ENCODE results near the gene PPCDC. TPM values are rescaled to one million over a fixed set of nuclear protein-coding genes. Genes with fewer than 3 reads are reported as not detected.

PPCDC gene
- total and polyA plus RNA-seq, 2 of the 4 experiments (the other 2 are of a cell fraction), result 13.3 to 16.3 TPM

GRCh38 chr15:75056036-75056435 is 32.6 kb downstream of the PPCDC start:
- Histone ChIP-seq H2BK5ac (ENCODE audit: low read depth, low read length, poor library complexity, severe bottlenecking) (no peak overlapping the region), H4K91ac (ENCODE audit: insufficient read depth, low read depth, low read length) (no peak overlapping the region), H3K79me1 (ENCODE audit: low read depth in 1 of 2, low read length in 2 of 2) (no peaks in the 10 kb centered on the region; a peak in 1 of 4 replicates), H3K4me2 (ENCODE audit: low read depth, low read length) (no peak overlapping the region), H3K9ac (ENCODE audit: low read depth, low read length) (no peak overlapping the region), H2AK9ac (replicated peaks; ENCODE audit: low read depth, low read length, poor library complexity) (no peak overlapping the region), H2AFZ (replicated peaks; ENCODE audit: low read length, poor library complexity) (no peak overlapping the region), H2BK120ac (ENCODE audit: low read depth, low read length) (no peak overlapping the region), H4K8ac (ENCODE audit: low read depth in 2 of 2, low read length in 2 of 2) (no peak overlapping the region), H4K5ac (ENCODE audit: low read depth, low read length) (no peak overlapping the region), H3K23ac (ENCODE audit: low read depth, low read length) (no peak overlapping the region), H3K36me3 (ENCODE audit: control insufficient read depth, insufficient read depth, low read length) (no peaks in the 10 kb centered on the region), H3K18ac (ENCODE audit: low read depth, low read length) (no peak overlapping the region), H3K9me3 (ENCODE audit: control insufficient read depth, insufficient read depth, low read length) (no peaks in the 10 kb centered on the region), H2BK20ac (ENCODE audit: low read depth, low read length) (no peak overlapping the region), H2AK5ac (ENCODE audit: low read depth, low read length) (no peak overlapping the region), H3K27me3 (ENCODE audit: control insufficient read depth, insufficient read depth, low read length) (no peaks in the 10 kb centered on the region), H3K9me1 (ENCODE audit: insufficient read depth, low read length) (no peaks in the 10 kb centered on the region; the same call in 1 of the 2 replicates), H3K4me3 (ENCODE audit: insufficient read depth, low read depth, low read length) (no peak overlapping the region), H3K14ac (replicated peaks; ENCODE audit: low read depth, low read length) (no peak overlapping the region), H3K4ac (ENCODE audit: low read depth, low read length) (no peak overlapping the region), H2BK15ac (ENCODE audit: low read depth, low read length) (no peak overlapping the region), H3K56ac (ENCODE audit: extremely low read depth, insufficient read depth, low read length) (no peak overlapping the region), H3K4me1 (ENCODE audit: control insufficient read depth, insufficient read depth, low read length) (no peaks in the 10 kb centered on the region; the same call in 1 of the 2 replicates), H4K20me1 (ENCODE audit: insufficient read depth, low read length) (no peaks in the 10 kb centered on the region), H3K27ac (ENCODE audit: insufficient read depth, low read length) (no peak overlapping the region)
- intact Hi-C loops (cut with micrococcal nuclease), result no loop called here
- no peak for TF ChIP-seq CTCF (conservative IDR thresholded peaks at IDR 0.05; ENCODE audit: low read depth, low read length)
- TF ChIP-seq FOS (IDR thresholded peaks at IDR 0.05; ENCODE audit: low read depth, low read length), result no peak
- no peak for TF ChIP-seq MAFK (IDR thresholded peaks at IDR 0.05; ENCODE audit: low read depth, low read length)
- TF ChIP-seq SMC3 (IDR thresholded peaks at IDR 0.05; ENCODE audit: low read depth, low read length), result no peak
- no peak for TF ChIP-seq MAZ (IDR thresholded peaks at IDR 0.05; ENCODE audit: borderline replicate concordance, low read depth, low read length)
- no peak for TF ChIP-seq RCOR1 (IDR thresholded peaks at IDR 0.05; ENCODE audit: insufficient replicate concordance, low read length)
- TF ChIP-seq USF2 (IDR thresholded peaks at IDR 0.05; ENCODE audit: low read depth, low read length), result no peak
- no peak for TF ChIP-seq MXI1 (IDR thresholded peaks at IDR 0.05; ENCODE audit: borderline replicate concordance, low read depth, low read length)
- TF ChIP-seq RFX5 (IDR thresholded peaks at IDR 0.05; ENCODE audit: low read depth, low read length), result no peak
- DNase-seq (no peak), ATAC-seq (ENCODE audit: low read depth) (no peak)
- ChIA-PET POLR2A (ENCODE audit: unreplicated experiment) (no interaction called here), CTCF (no interaction called here)
- 86% methylated on average over 7 of the region's 7 CpGs; no CpG with 5 or more reads in 1 of the 2 experiments for WGBS, 2 experiments (ENCODE audit: extremely low coverage in 2 of 2, insufficient read length in 1 of 2)
- dilution Hi-C loops (cut with HindIII; ENCODE audit: low sequenced_read_pairs, unreplicated experiment), result no loop called here
- BruUV-seq (replicated peaks), result no TSS peak
- in situ Hi-C loops (cut with MboI; ENCODE audit: low sequenced_read_pairs), result no loop called here
